Measurements from ENCODE around the gene CTNNBL1. TPM values are rescaled to one million over a fixed set of nuclear protein-coding genes. Genes with fewer than 3 reads are reported as not detected.
A peak's percentile ranks its signal among the peaks of the same experiment; 100 is the strongest.

The CTNNBL1 gene
- total and polyA plus RNA-seq, 7 donors = 26.7 to 44.0 (median 37.9) TPM

GRCh38 chr20:37880726-37881591 lies 187.1 kb downstream of the CTNNBL1 start:
- intact Hi-C loops (cut with DNase I) = no loop called here
- ATAC-seq = peak; percentile 79 to 87 (median 83)

GRCh38 chr20:37881601-37882343 lies 187.9 kb downstream of the CTNNBL1 start:
- Histone ChIP-seq H3K4me1 (peaks cover 8% of the 10 kb centered on the region), H3K27me3 (ENCODE audit: insufficient read depth in 3 of 3, low read length in 2 of 3) (peaks cover 0 to 30% (median 5%) of the 10 kb centered on the region in 3 donors), H3K4me3 (no peak overlapping the region), H3K9me3 (no peaks in the 10 kb centered on the region), H3K36me3 (ENCODE audit: insufficient read depth in 1 of 2, low read depth in 1 of 2) (no peaks in the 10 kb centered on the region), H3K27ac (no peak overlapping the region)
- DNase-seq = no peak
- TF ChIP-seq CTCF (IDR thresholded peaks at IDR 0.05) = no peak
- ATAC-seq = no peak
- intact Hi-C loops (cut with DNase I) = no loop called here
- 48 to 53% (median 53%) methylated on average over 22 of the region's 22 CpGs for WGBS, 3 donors

More at GRCh38 chr20:37880726-37881591, 187.1 kb downstream of the CTNNBL1 start:
- no peaks in the 10 kb centered on the region for H3K36me3 ChIP-seq (ENCODE audit: insufficient read depth in 1 of 2, low read depth in 1 of 2)
- no peaks in the 10 kb centered on the region for H3K9me3 ChIP-seq
- peaks cover 8% of the 10 kb centered on the region for H3K4me1 ChIP-seq
- TF ChIP-seq CTCF (IDR thresholded peaks at IDR 0.05) = no peak
- no peak overlapping the region for H3K27ac ChIP-seq
- WGBS, 3 donors = 12 to 22% (median 16%) methylated on average over 18 of the region's 18 CpGs
- DNase-seq = peak; percentile 50 to 76
- peaks cover 0 to 24% (median 5%) of the 10 kb centered on the region in 3 donors for H3K27me3 ChIP-seq (ENCODE audit: insufficient read depth in 3 of 3, low read length in 2 of 3)
- no peak overlapping the region for H3K4me3 ChIP-seq

GRCh38 chr20:37882961-37883712 lies 189.3 kb downstream of the CTNNBL1 start:
- H3K27ac ChIP-seq = no peak overlapping the region
- H3K27me3 ChIP-seq (ENCODE audit: insufficient read depth in 3 of 3, low read length in 2 of 3) = peaks cover 0 to 33% (median 5%) of the 10 kb centered on the region in 3 donors
- no peaks in the 10 kb centered on the region for H3K36me3 ChIP-seq (ENCODE audit: insufficient read depth in 1 of 2, low read depth in 1 of 2)
- H3K4me3 ChIP-seq = no peak overlapping the region
- intact Hi-C loops (cut with DNase I) = no loop called here
- H3K4me1 ChIP-seq = peaks cover 8% of the 10 kb centered on the region
- no peak for DNase-seq
- TF ChIP-seq CTCF (IDR thresholded peaks at IDR 0.05) = no peak
- no peak for ATAC-seq
- no peaks in the 10 kb centered on the region for H3K9me3 ChIP-seq
- WGBS, 3 donors = 40 to 53% (median 42%) methylated on average over 16 of the region's 16 CpGs

- Histone ChIP-seq H3K9me3 (no peaks in the 10 kb centered on the region), H3K36me3 (ENCODE audit: insufficient read depth in 1 of 2, low read depth in 1 of 2) (no peaks in the 10 kb centered on the region), H3K27ac (no peak overlapping the region), H3K27me3 (ENCODE audit: insufficient read depth in 3 of 3, low read length in 2 of 3) (peaks cover 0 to 33% (median 5%) of the 10 kb centered on the region in 3 donors), H3K4me3 (no peak overlapping the region), H3K4me1 (peaks cover 8% of the 10 kb centered on the region)
- no peak for ATAC-seq
- WGBS, 3 donors = 95 to 99% (median 97%) methylated on average over 8 of the region's 8 CpGs
- DNase-seq = no peak
- no peak for TF ChIP-seq CTCF (IDR thresholded peaks at IDR 0.05)
- intact Hi-C loops (cut with DNase I) = no loop called here
These were observed 191.2 kb downstream of the CTNNBL1 start for GRCh38 chr20:37885042-37885441.
